H9 (cell line): ENCODE measurements around the gene TNPO1. TPM values are rescaled to one million over a fixed set of nuclear protein-coding genes. Genes with fewer than 3 reads are reported as not detected.

ENCODE experiments used
- DNase-seq: peaks from one replicate; pipeline ENCODE4 v3.0.0-alpha.2; 2017
- H2AFZ ChIP-seq: one replicate; pipeline ENCODE4 v1.6.1; 2013; ENCODE audit warnings: mild to moderate bottlenecking, low read length, control low read depth, moderate library complexity
- H2AK5ac ChIP-seq: 2 replicates; pipeline ENCODE4 v1.6.1; 2013; ENCODE audit warnings: low read length, control low read depth, mixed read lengths; ENCODE audit not compliant: insufficient read length
- H2BK120ac ChIP-seq: one replicate; pipeline ENCODE4 v1.6.1; 2013; ENCODE audit warnings: low read depth, mild to moderate bottlenecking, low read length, control low read depth, inconsistent platforms; ENCODE audit not compliant: poor library complexity, severe bottlenecking
- H2BK12ac ChIP-seq: 2 replicates; pipeline ENCODE4 v1.6.1; 2013; ENCODE audit warnings: low read length, control low read depth, mixed read lengths, low read depth; ENCODE audit not compliant: insufficient read length
- H2BK15ac ChIP-seq: 2 replicates; pipeline ENCODE4 v1.6.1; 2013; ENCODE audit warnings: low read depth, low read length, control low read depth
- H2BK20ac ChIP-seq: one replicate; pipeline ENCODE4 v1.6.1; 2013; ENCODE audit warnings: low read depth, mild to moderate bottlenecking, low read length, control low read depth, inconsistent platforms; ENCODE audit not compliant: poor library complexity, severe bottlenecking
- H2BK5ac ChIP-seq: 2 replicates; pipeline ENCODE4 v1.6.1; 2013; ENCODE audit warnings: low read length, control low read depth, mixed read lengths; ENCODE audit not compliant: insufficient read length
- H3K14ac ChIP-seq: 2 replicates; pipeline ENCODE4 v1.6.1; 2013; ENCODE audit warnings: low read length, control low read depth; ENCODE audit not compliant: insufficient read depth
- H3K18ac ChIP-seq: 2 replicates; pipeline ENCODE4 v1.6.1; 2013; ENCODE audit warnings: low read depth, mild to moderate bottlenecking, mixed read lengths, low read length, control low read depth; ENCODE audit not compliant: insufficient read length
- H3K23ac ChIP-seq: 2 replicates; pipeline ENCODE4 v1.6.1; 2013; ENCODE audit warnings: low read length, control low read depth, mixed read lengths, low read depth; ENCODE audit not compliant: insufficient read length
- H3K23me2 ChIP-seq: 2 replicates; pipeline ENCODE4 v1.6.1; 2013; ENCODE audit warnings: low read depth, mild to moderate bottlenecking, mixed read lengths, low read length, control low read depth; ENCODE audit not compliant: insufficient read length, poor library complexity, severe bottlenecking
- H3K27ac ChIP-seq: 2 replicates; pipeline ENCODE4 v1.5.1; 2013; ENCODE audit warnings: low read length, control low read depth, mixed read lengths, low read depth; ENCODE audit not compliant: insufficient read length
- H3K27me3 ChIP-seq: 2 replicates; pipeline ENCODE4 v1.6.1; 2013; ENCODE audit warnings: low read length, control low read depth, inconsistent platforms; ENCODE audit not compliant: insufficient read depth
- H3K4ac ChIP-seq: 2 replicates; pipeline ENCODE4 v1.6.1; 2013; ENCODE audit warnings: low read depth, mild to moderate bottlenecking, control low read depth, inconsistent platforms, low read length, moderate library complexity
- H3K4me1 ChIP-seq: 2 replicates; pipeline ENCODE4 v1.6.1; 2013; ENCODE audit warnings: low read length, control low read depth, inconsistent platforms; ENCODE audit not compliant: insufficient read depth
- H3K4me2 ChIP-seq: 2 replicates; pipeline ENCODE4 v1.6.1; 2013; ENCODE audit warnings: low read length, control low read depth, mixed read lengths; ENCODE audit not compliant: insufficient read length, insufficient read depth
- H3K56ac ChIP-seq: 2 replicates; pipeline ENCODE4 v1.6.1; 2013; ENCODE audit warnings: low read depth, mild to moderate bottlenecking, mixed read lengths, low read length, control low read depth; ENCODE audit not compliant: insufficient read length
- H3K79me1 ChIP-seq: 2 replicates; pipeline ENCODE4 v1.6.1; 2013; ENCODE audit warnings: low read depth, mild to moderate bottlenecking, moderate library complexity, low read length, control low read depth, inconsistent platforms; ENCODE audit not compliant: insufficient read depth, poor library complexity, severe bottlenecking
- H3K79me2 ChIP-seq: 2 replicates; pipeline ENCODE4 v1.6.1; 2013; ENCODE audit warnings: low read length, control low read depth, inconsistent platforms; ENCODE audit not compliant: insufficient read depth
- H3K9ac ChIP-seq: 2 replicates; pipeline ENCODE4 v1.6.1; 2013; ENCODE audit warnings: low read length, control low read depth, mixed read lengths; ENCODE audit not compliant: insufficient read length; ENCODE audit errors: extremely low read depth
- H3K9me3 ChIP-seq: one replicate; pipeline ENCODE4 v1.6.1; 2013; ENCODE audit warnings: low read depth, low read length, inconsistent platforms; ENCODE audit not compliant: control insufficient read depth
- H3T11ph ChIP-seq: one replicate; pipeline ENCODE4 v1.6.1; 2013; ENCODE audit warnings: mild to moderate bottlenecking, low read length, control low read depth, inconsistent platforms
- H4K20me1 ChIP-seq: one replicate; pipeline ENCODE4 v1.6.1; 2013; ENCODE audit not compliant: control insufficient read depth, insufficient read length, insufficient read depth
- H4K5ac ChIP-seq: 2 replicates; pipeline ENCODE4 v1.6.1; 2013; ENCODE audit warnings: low read depth, mild to moderate bottlenecking, mixed read lengths, low read length, control low read depth; ENCODE audit not compliant: insufficient read length
- H4K8ac ChIP-seq: replicated peaks from 2 replicates; pipeline ENCODE4 v1.6.1; 2013; ENCODE audit warnings: low read length, control low read depth, mixed read lengths, low read depth; ENCODE audit not compliant: insufficient read length
- H4K91ac ChIP-seq: 2 replicates; pipeline ENCODE4 v1.6.1; 2013; ENCODE audit warnings: low read depth, mild to moderate bottlenecking, moderate library complexity, mixed read lengths, low read length, control low read depth; ENCODE audit not compliant: insufficient read length
- H3K27ac Mint-ChIP-seq, 3 experiments: 2 replicates in 2 of 3; 3 replicates in 1 of 3; pipeline ENCODE4 v1.8.0; 2020 to 2021; ENCODE audit warnings: mixed read lengths in 3 of 3, mild to moderate bottlenecking in 1 of 3, moderate library complexity in 1 of 3
- H3K27me3 Mint-ChIP-seq: 2 replicates; pipeline ENCODE4 v1.8.0; 2021; ENCODE audit warnings: low read depth, mild to moderate bottlenecking, moderate library complexity, mixed read lengths
- H3K36me3 Mint-ChIP-seq, 3 experiments: 2 replicates in 2 of 3; 3 replicates in 1 of 3; pipeline ENCODE4 v1.8.0; 2020 to 2021; ENCODE audit warnings: low read depth in 3 of 3, mixed read lengths in 3 of 3; ENCODE audit not compliant: insufficient read depth in 1 of 3
- H3K4me1 Mint-ChIP-seq, 2 experiments: 2 replicates each; pipeline ENCODE4 v1.8.0; 2020; ENCODE audit warnings: mixed read lengths in 2 of 2
- H3K4me3 Mint-ChIP-seq, 2 experiments: 2 replicates in 1 of 2; 3 replicates in 1 of 2; pipeline ENCODE4 v1.8.0; 2020 to 2021; ENCODE audit warnings: mild to moderate bottlenecking in 2 of 2, mixed read lengths in 2 of 2, moderate library complexity in 1 of 2
- H3K9me3 Mint-ChIP-seq, 2 experiments: 2 replicates in 1 of 2; 3 replicates in 1 of 2; pipeline ENCODE4 v1.8.0; 2020; ENCODE audit warnings: mild to moderate bottlenecking in 2 of 2, mixed read lengths in 2 of 2, moderate library complexity in 1 of 2
- CTCF ChIP-seq: fragments of 200-600 bp; sonication (generic); conservative IDR thresholded peaks from 3 replicates; pipeline ENCODE4 v1.8.0; 2021; ENCODE audit warnings: antibody characterized with exemption, mild to moderate bottlenecking
- whole genome bisulfite sequencing: extraction: QIAGEN DNeasy Blood & Tissue Kit; methylation state at CpG from one replicate; pipeline ENCODE4 v1.1.7; 2013; ENCODE audit warnings: missing lambda C conversion rate, low lambda C conversion rate, mixed read lengths; ENCODE audit not compliant: insufficient read length; ENCODE audit errors: extremely low coverage; 5-methylcytosine and 5-hydroxymethylcytosine counted together
- total RNA-seq: library from RNA; stranded (reverse); gene quantifications from 2 replicates; pipeline ENCODE4 v1.2.1, GENCODE V29; 2021

TNPO1 gene
- total RNA-seq, 1 experiment from 2014 or later: 164 TPM

- H2BK12ac ChIP-seq: no peak overlapping the region
- H2AK5ac ChIP-seq: no peak overlapping the region
- peaks cover 9% of the 10 kb centered on the region for H3K79me1 ChIP-seq
- no peak for TF ChIP-seq CTCF
- no peaks in the 10 kb centered on the region for H3K27me3 ChIP-seq
- no peaks in the 10 kb centered on the region for H3K27me3 Mint-ChIP-seq
- no peak overlapping the region for H3K14ac ChIP-seq
- H3K9ac ChIP-seq: no peak overlapping the region
- no peak overlapping the region for H4K8ac ChIP-seq
- no peak overlapping the region for H4K91ac ChIP-seq
- H2BK120ac ChIP-seq: no peak overlapping the region
- no peaks in the 10 kb centered on the region for H3K4me1 ChIP-seq
- H3K56ac ChIP-seq: no peak overlapping the region
- no peak overlapping the region for H3K23ac ChIP-seq
- no peak overlapping the region for H3K4ac ChIP-seq
- H3K9me3 ChIP-seq: no peaks in the 10 kb centered on the region
- H3T11ph ChIP-seq: no peak overlapping the region
- H4K5ac ChIP-seq: no peak overlapping the region
- H3K4me2 ChIP-seq: no peak overlapping the region
- H3K79me2 ChIP-seq: peaks cover 5% of the 10 kb centered on the region; the same call in 1 of the 2 replicates
- no peak overlapping the region for H2AFZ ChIP-seq
- no CpG with 5 or more reads among the region's 1 CpG for WGBS
- no peaks in the 10 kb centered on the region for H3K23me2 ChIP-seq
- no peak overlapping the region for H2BK15ac ChIP-seq
- no peak overlapping the region for H2BK20ac ChIP-seq
- H3K36me3 Mint-ChIP-seq: peaks cover 44 to 90% (median 76%) of the 10 kb centered on the region in 3 experiments
- H4K20me1 ChIP-seq: no peaks in the 10 kb centered on the region
- no peak overlapping the region for H3K4me3 Mint-ChIP-seq
- no peak overlapping the region for H2BK5ac ChIP-seq
- H3K18ac ChIP-seq: no peak overlapping the region
- H3K4me1 Mint-ChIP-seq: peaks cover 0 to 3% of the 10 kb centered on the region in 2 experiments; a peak in 1 of 4 replicates
- no peak overlapping the region for H3K27ac ChIP-seq
- H3K27ac Mint-ChIP-seq: no peak overlapping the region
- no peaks in the 10 kb centered on the region for H3K9me3 Mint-ChIP-seq
- no peak for DNase-seq
Observed at GRCh38 chr5:72859127-72859526, 42.7 kb downstream of the TNPO1 start.
